Measurements from ENCODE around the gene ANKFN1. TPM values are rescaled to one million over a fixed set of nuclear protein-coding genes. Genes with fewer than 3 reads are reported as not detected.

The ANKFN1 gene
- total RNA-seq, 1 donor from 2014 or later, result not detected

- no peak overlapping the region for H3K4me3 ChIP-seq (ENCODE audit: insufficient read depth, low read depth, low read length)
- Mint-ChIP-seq H3K36me3 (ENCODE audit: low read depth, unreplicated experiment) (no peaks in the 10 kb centered on the region), H3K9me3 (ENCODE audit: unreplicated experiment) (peaks cover 3% of the 10 kb centered on the region)
Measured at GRCh38 chr17:56451629-56452028, 298.4 kb downstream of the ANKFN1 start.

GRCh38 chr17:56452461-56452860, 299.2 kb downstream of the ANKFN1 start:
- Histone ChIP-seq H3K36me3 (ENCODE audit: insufficient read depth, low read length) (no peaks in the 10 kb centered on the region), H3K4me1 (ENCODE audit: insufficient read depth, low read length) (no peaks in the 10 kb centered on the region), H2AFZ (ENCODE audit: low read depth, low read length) (no peak overlapping the region), H3K9ac (ENCODE audit: low read length) (no peak overlapping the region), H4K20me1 (ENCODE audit: insufficient read depth, low read length) (no peaks in the 10 kb centered on the region), H3K4me3 (ENCODE audit: insufficient read depth, low read depth, low read length) (no peak overlapping the region), H3K4me2 (ENCODE audit: low read length) (no peak overlapping the region), H3K27ac (ENCODE audit: low read depth, low read length) (no peak overlapping the region), H3K79me2 (ENCODE audit: insufficient read depth, low read length) (no peaks in the 10 kb centered on the region), H3K27me3 (ENCODE audit: insufficient read depth, low read length) (no peaks in the 10 kb centered on the region), H3K9me3 (ENCODE audit: insufficient read depth, low read depth, low read length) (no peaks in the 10 kb centered on the region)
- Mint-ChIP-seq H3K4me3 (ENCODE audit: unreplicated experiment) (no peak overlapping the region), H3K36me3 (ENCODE audit: low read depth, unreplicated experiment) (no peaks in the 10 kb centered on the region), H3K27me3 (ENCODE audit: low read depth, unreplicated experiment) (peaks cover 8% of the 10 kb centered on the region), H3K4me1 (ENCODE audit: low read depth, unreplicated experiment) (no peaks in the 10 kb centered on the region), H3K9me3 (ENCODE audit: unreplicated experiment) (peaks cover 3% of the 10 kb centered on the region), H3K27ac (ENCODE audit: unreplicated experiment) (no peak overlapping the region)
- DNase-seq (ENCODE audit: low read depth), result no peak
- no peak for FAIRE-seq
- TF ChIP-seq, protein P1, sequence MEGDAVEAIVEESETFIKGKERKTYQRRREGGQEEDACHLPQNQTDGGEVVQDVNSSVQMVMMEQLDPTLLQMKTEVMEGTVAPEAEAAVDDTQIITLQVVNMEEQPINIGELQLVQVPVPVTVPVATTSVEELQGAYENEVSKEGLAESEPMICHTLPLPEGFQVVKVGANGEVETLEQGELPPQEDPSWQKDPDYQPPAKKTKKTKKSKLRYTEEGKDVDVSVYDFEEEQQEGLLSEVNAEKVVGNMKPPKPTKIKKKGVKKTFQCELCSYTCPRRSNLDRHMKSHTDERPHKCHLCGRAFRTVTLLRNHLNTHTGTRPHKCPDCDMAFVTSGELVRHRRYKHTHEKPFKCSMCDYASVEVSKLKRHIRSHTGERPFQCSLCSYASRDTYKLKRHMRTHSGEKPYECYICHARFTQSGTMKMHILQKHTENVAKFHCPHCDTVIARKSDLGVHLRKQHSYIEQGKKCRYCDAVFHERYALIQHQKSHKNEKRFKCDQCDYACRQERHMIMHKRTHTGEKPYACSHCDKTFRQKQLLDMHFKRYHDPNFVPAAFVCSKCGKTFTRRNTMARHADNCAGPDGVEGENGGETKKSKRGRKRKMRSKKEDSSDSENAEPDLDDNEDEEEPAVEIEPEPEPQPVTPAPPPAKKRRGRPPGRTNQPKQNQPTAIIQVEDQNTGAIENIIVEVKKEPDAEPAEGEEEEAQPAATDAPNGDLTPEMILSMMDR (IDR thresholded peaks at IDR 0.05; ENCODE audit: insufficient read depth, low read depth, low read length), result no peak
- TF ChIP-seq EZH2 (IDR thresholded peaks at IDR 0.05; ENCODE audit: insufficient read depth, low read length), result no peak

More at GRCh38 chr17:56451629-56452028, 298.4 kb downstream of the ANKFN1 start:
- Histone ChIP-seq H3K9me3 (ENCODE audit: insufficient read depth, low read depth, low read length) (no peaks in the 10 kb centered on the region), H3K4me1 (ENCODE audit: insufficient read depth, low read length) (no peaks in the 10 kb centered on the region), H3K36me3 (ENCODE audit: insufficient read depth, low read length) (no peaks in the 10 kb centered on the region), H3K79me2 (ENCODE audit: insufficient read depth, low read length) (no peaks in the 10 kb centered on the region), H4K20me1 (ENCODE audit: insufficient read depth, low read length) (no peaks in the 10 kb centered on the region), H3K9ac (ENCODE audit: low read length) (no peak overlapping the region), H3K27ac (ENCODE audit: low read depth, low read length) (no peak overlapping the region), H3K4me2 (ENCODE audit: low read length) (no peak overlapping the region), H2AFZ (ENCODE audit: low read depth, low read length) (no peak overlapping the region), H3K27me3 (ENCODE audit: insufficient read depth, low read length) (no peaks in the 10 kb centered on the region)
- Mint-ChIP-seq H3K27ac (ENCODE audit: unreplicated experiment) (no peak overlapping the region), H3K27me3 (ENCODE audit: low read depth, unreplicated experiment) (peaks cover 8% of the 10 kb centered on the region), H3K4me1 (ENCODE audit: low read depth, unreplicated experiment) (no peaks in the 10 kb centered on the region), H3K4me3 (ENCODE audit: unreplicated experiment) (no peak overlapping the region)
- TF ChIP-seq, protein P1 (IDR thresholded peaks at IDR 0.05; ENCODE audit: insufficient read depth, low read depth, low read length), result no peak
- TF ChIP-seq EZH2 (IDR thresholded peaks at IDR 0.05; ENCODE audit: insufficient read depth, low read length), result no peak
- no peak for DNase-seq (ENCODE audit: low read depth)
- no peak for FAIRE-seq

DNA sequence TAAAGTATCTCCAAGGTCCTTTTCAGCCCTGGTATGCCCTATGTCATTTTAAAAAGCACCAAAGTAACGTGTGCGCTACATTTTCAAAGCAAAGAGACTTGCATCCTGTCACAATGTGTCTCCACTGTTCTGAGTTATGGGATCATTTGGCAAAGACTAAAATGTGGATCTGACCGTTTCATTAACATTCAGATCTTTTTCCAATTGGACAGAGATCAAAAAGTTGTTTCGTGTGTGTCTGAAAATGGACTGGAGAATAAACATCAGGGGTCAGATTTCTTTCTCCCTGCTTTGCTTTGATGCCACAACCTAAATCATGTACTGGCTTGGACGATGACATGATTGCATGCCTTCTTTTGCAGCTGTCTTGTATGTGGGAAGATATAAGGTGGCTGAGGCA, 304.2 kb downstream of the ANKFN1 start:
- no peak overlapping the region for H3K4me3 ChIP-seq (ENCODE audit: insufficient read depth, low read depth, low read length)
- no peak overlapping the region for H3K27ac ChIP-seq (ENCODE audit: low read depth, low read length)
- Mint-ChIP-seq H3K27me3 (ENCODE audit: low read depth, unreplicated experiment) (peaks cover 3% of the 10 kb centered on the region), H3K27ac (ENCODE audit: unreplicated experiment) (no peak overlapping the region), H3K4me1 (ENCODE audit: low read depth, unreplicated experiment) (peaks cover 2% of the 10 kb centered on the region), H3K9me3 (ENCODE audit: unreplicated experiment) (peaks cover 3% of the 10 kb centered on the region), H3K4me3 (ENCODE audit: unreplicated experiment) (no peak overlapping the region), H3K36me3 (ENCODE audit: low read depth, unreplicated experiment) (no peaks in the 10 kb centered on the region)
- no peaks in the 10 kb centered on the region for H3K4me1 ChIP-seq (ENCODE audit: insufficient read depth, low read length)
- no peaks in the 10 kb centered on the region for H3K79me2 ChIP-seq (ENCODE audit: insufficient read depth, low read length)
- H3K4me2 ChIP-seq (ENCODE audit: low read length), result no peak overlapping the region
- H3K27me3 ChIP-seq (ENCODE audit: insufficient read depth, low read length), result no peaks in the 10 kb centered on the region
- TF ChIP-seq, protein P1 (IDR thresholded peaks at IDR 0.05; ENCODE audit: insufficient read depth, low read depth, low read length), result no peak
- TF ChIP-seq EZH2 (IDR thresholded peaks at IDR 0.05; ENCODE audit: insufficient read depth, low read length), result no peak
- no peak overlapping the region for H3K9ac ChIP-seq (ENCODE audit: low read length)
- H2AFZ ChIP-seq (ENCODE audit: low read depth, low read length), result no peak overlapping the region
- H3K9me3 ChIP-seq (ENCODE audit: insufficient read depth, low read depth, low read length), result no peaks in the 10 kb centered on the region
- DNase-seq (ENCODE audit: low read depth) (no peak), FAIRE-seq (no peak)
- no peaks in the 10 kb centered on the region for H4K20me1 ChIP-seq (ENCODE audit: insufficient read depth, low read length)
- no peaks in the 10 kb centered on the region for H3K36me3 ChIP-seq (ENCODE audit: insufficient read depth, low read length)
